CD4-positive, alpha-beta memory T cell (primary cell): ENCODE data around the gene ABHD15. TPM values are rescaled to one million over a fixed set of nuclear protein-coding genes. Genes with fewer than 3 reads are reported as not detected.

ENCODE experiments used
- CTCF ChIA-PET: fragments of 350-600 bp; sonication (Branson Sonifier 250); formaldehyde crosslinking; loops from one replicate; lab custom pipeline; 2021; ENCODE audit warnings: inconsistent platforms; ENCODE audit not compliant: partially characterized antibody; lab: Charles Lee
- POLR2A ChIA-PET: fragments of 350-600 bp; sonication (Branson Sonifier 250); formaldehyde crosslinking; loops from one replicate; lab custom pipeline; 2021; ENCODE audit not compliant: partially characterized antibody; lab: Charles Lee
- DNase-seq, 5 donors: peaks; one replicate each; pipeline versions ENCODE4 v3.0.0 to v3.0.0-alpha.2; 2020 to 2022; ENCODE audit warnings: mixed read lengths in 1 of 5
- H3K27ac ChIP-seq: one replicate; pipeline ENCODE4 v1.7.0; 2013; ENCODE audit warnings: low read depth, low read length
- H3K27me3 ChIP-seq: 2 replicates; pipeline ENCODE4 v1.7.0; 2013; ENCODE audit warnings: mild to moderate bottlenecking, low read length, moderate library complexity; ENCODE audit not compliant: insufficient read depth
- H3K36me3 ChIP-seq: 2 replicates; pipeline ENCODE4 v1.7.0; 2013; ENCODE audit warnings: mild to moderate bottlenecking, low read length, moderate library complexity; ENCODE audit not compliant: insufficient read depth
- H3K4me1 ChIP-seq: 2 replicates; pipeline ENCODE4 v1.7.0; 2013; ENCODE audit warnings: mild to moderate bottlenecking, low read length, moderate library complexity; ENCODE audit not compliant: insufficient read depth
- H3K4me3 ChIP-seq, 2 donors: one replicate each; pipeline ENCODE4 v1.7.0; 2013; ENCODE audit warnings: low read length in 2 of 2, mild to moderate bottlenecking in 1 of 2
- H3K9me3 ChIP-seq, 2 donors: one replicate each; pipeline ENCODE4 v1.7.0; 2013; ENCODE audit warnings: low read length in 2 of 2, control low read depth in 1 of 2; ENCODE audit not compliant: control insufficient read depth in 1 of 2
- H3K27ac Mint-ChIP-seq, 7 donors: one replicate each; pipeline ENCODE4 v1.8.0; 2020 to 2021; ENCODE audit warnings: mixed read lengths in 7 of 7, mild to moderate bottlenecking in 6 of 7, inconsistent platforms in 3 of 7, moderate library complexity in 3 of 7
- H3K27me3 Mint-ChIP-seq, 2 donors: one replicate each; pipeline ENCODE4 v1.8.0; 2020 to 2021; ENCODE audit warnings: mixed read lengths in 2 of 2
- H3K36me3 Mint-ChIP-seq, 2 donors: one replicate each; pipeline ENCODE4 v1.8.0; 2020 to 2021; ENCODE audit warnings: mixed read lengths in 2 of 2, inconsistent platforms in 1 of 2, mild to moderate bottlenecking in 1 of 2
- H3K4me1 Mint-ChIP-seq, 4 donors: one replicate each; pipeline ENCODE4 v1.8.0; 2020 to 2021; ENCODE audit warnings: mixed read lengths in 4 of 4, mild to moderate bottlenecking in 1 of 4
- H3K4me3 Mint-ChIP-seq, 8 donors: one replicate each; pipeline ENCODE4 v1.8.0; 2020 to 2021; ENCODE audit warnings: mixed read lengths in 8 of 8, mild to moderate bottlenecking in 7 of 8, moderate library complexity in 6 of 8, inconsistent platforms in 3 of 8
- H3K9me3 Mint-ChIP-seq, 8 donors: one replicate each; pipeline ENCODE4 v1.8.0; 2020 to 2021; ENCODE audit warnings: mixed read lengths in 8 of 8, mild to moderate bottlenecking in 5 of 8, inconsistent platforms in 3 of 8, moderate library complexity in 1 of 8
- intact Hi-C: fragments of 100-400 bp; cut with micrococcal nuclease; formaldehyde crosslinking; loops from one replicate; pipeline ENCODE4 v1.15.1; 2023
- polyA plus RNA-seq, 2 donors: library from polyadenylated mRNA; unstranded; fragments of 300-500 nt; fragmentation: Illumina TruSeq; gene quantifications; one replicate each; pipeline ENCODE4 v1.2.3, GENCODE V29; 2021
- total RNA-seq, 2 experiments: library from RNA; stranded (reverse); gene quantifications; one replicate each; pipeline ENCODE4 v1.2.3, GENCODE V29; 2021

Gene ABHD15
- total and polyA plus RNA-seq, 4 experiments from 2014 or later: 8.2 to 18.8 (median 15.8) TPM

DNA sequence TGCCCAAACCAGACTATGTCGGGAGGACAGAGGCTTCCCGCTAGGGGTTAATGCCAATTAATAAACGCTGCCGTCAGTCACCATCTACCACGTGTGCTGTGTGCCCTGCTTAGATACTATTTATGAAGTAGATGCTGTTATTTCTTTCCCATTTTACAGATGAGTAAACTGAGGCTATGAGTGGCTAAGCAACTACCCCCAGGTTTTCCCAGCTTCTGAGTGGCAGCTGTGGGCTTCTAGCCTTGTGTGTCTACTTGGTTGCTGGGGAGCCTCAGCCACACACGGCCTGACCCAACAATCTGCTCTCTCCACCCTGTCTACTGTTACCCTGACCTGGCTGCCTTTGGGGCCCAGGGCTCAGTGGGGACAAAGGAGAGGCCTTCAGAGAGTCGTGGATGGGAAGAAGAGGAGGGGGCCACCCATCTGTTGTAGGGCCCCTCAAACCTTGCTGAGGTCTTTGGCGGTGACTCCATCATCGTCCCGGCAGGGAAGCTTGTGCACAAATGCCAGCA lies 15.5 kb upstream of the ABHD15 start:
- Histone ChIP-seq H3K36me3 (peaks cover 20% of the 10 kb centered on the region), H3K27me3 (no peaks in the 10 kb centered on the region), H3K4me1 (peaks cover 40% of the 10 kb centered on the region), H3K27ac (no peak overlapping the region), H3K9me3 (no peaks in the 10 kb centered on the region), H3K4me3 (no peak overlapping the region)
- peaks cover 12 to 30% of the 10 kb centered on the region in 2 donors for H3K36me3 Mint-ChIP-seq
- no peaks in the 10 kb centered on the region for H3K9me3 Mint-ChIP-seq
- H3K4me3 Mint-ChIP-seq: no peak overlapping the region
- no peaks in the 10 kb centered on the region for H3K27me3 Mint-ChIP-seq
- H3K27ac Mint-ChIP-seq: peak overlapping the region in 3 of 7 donors; percentile 13 to 43 (median 23)
- peaks cover 18 to 52% (median 33%) of the 10 kb centered on the region in 4 donors for H3K4me1 Mint-ChIP-seq
- intact Hi-C loops: no loop called here
- CTCF ChIA-PET: interaction anchor here (1.5 to 28.5 kb wide), 5 partner anchors 10 to 437 kb away, joined by 4 to 523 read pairs (median 34); partner anchors contain the start of genes ANKRD13B, CORO6 and TP53I13
- no peak for DNase-seq
- POLR2A ChIA-PET: interaction anchor here (3.5 to 12.9 kb wide), 3 partner anchors 9 to 34 kb away, joined by 21 to 127 read pairs (median 115); partner anchors contain the start of genes ABHD15, ANKRD13B and TP53I13

DNA sequence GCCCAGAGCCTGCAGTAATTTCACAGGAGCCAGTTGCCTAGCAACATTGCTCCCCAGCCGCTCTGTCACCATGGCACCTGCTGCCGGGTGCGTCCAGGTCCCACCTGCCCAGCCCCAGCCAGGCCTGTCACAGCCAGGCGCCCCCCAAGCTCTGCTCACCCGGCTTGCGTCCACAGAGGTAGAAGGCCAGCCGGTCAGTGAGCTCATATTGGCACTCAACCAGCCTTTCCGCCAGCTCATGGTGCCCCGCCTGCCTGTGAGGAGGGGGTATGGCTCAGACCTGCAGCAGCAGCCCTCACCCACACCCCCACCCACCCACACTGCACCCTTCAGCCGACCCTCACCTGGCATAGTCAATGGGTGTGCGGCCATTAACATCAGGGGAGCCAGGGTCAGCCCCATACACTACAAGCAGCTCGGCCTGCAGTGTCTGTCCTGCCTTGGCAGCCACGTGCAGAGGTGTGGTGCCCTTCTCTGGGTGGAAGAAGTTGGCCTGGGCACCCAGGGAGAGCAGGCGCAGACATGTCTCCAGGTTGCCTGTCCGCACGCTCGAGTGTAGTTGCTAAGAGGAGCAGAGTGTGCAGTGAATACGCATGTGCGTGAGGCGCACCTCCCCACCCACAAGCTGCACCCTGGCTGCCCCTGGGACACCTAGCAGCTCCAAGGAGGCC lies 14.9 kb upstream of the ABHD15 start:
- intact Hi-C loops: loop anchor here (2.0 kb wide), 2 partner anchors 349 to 419 kb away; partner anchors contain the start of gene SSH2
- Histone ChIP-seq H3K4me3 (no peak overlapping the region), H3K27ac (no peak overlapping the region), H3K9me3 (no peaks in the 10 kb centered on the region), H3K4me1 (peaks cover 34% of the 10 kb centered on the region), H3K36me3 (peaks cover 20% of the 10 kb centered on the region), H3K27me3 (no peaks in the 10 kb centered on the region)
- no peak for DNase-seq
- H3K27me3 Mint-ChIP-seq: no peaks in the 10 kb centered on the region
- peaks cover 17 to 46% (median 29%) of the 10 kb centered on the region in 4 donors for H3K4me1 Mint-ChIP-seq
- H3K9me3 Mint-ChIP-seq: no peaks in the 10 kb centered on the region
- peaks cover 12 to 30% of the 10 kb centered on the region in 2 donors for H3K36me3 Mint-ChIP-seq
- no peak overlapping the region for H3K4me3 Mint-ChIP-seq
- ChIA-PET POLR2A (interaction anchor here (0.5 to 12.9 kb wide), 5 partner anchors 10 to 196 kb away, joined by 3 to 127 read pairs (median 21); partner anchors contain the start of genes ABHD15, ANKRD13B and TP53I13), CTCF (interaction anchor here (0.8 to 28.5 kb wide), 11 partner anchors 11 to 437 kb away, joined by 3 to 523 read pairs (median 5); partner anchors contain the start of genes ANKRD13B, CORO6 and TP53I13)
- peak overlapping the region in 1 of 7 donors; percentile 13 for H3K27ac Mint-ChIP-seq

DNA sequence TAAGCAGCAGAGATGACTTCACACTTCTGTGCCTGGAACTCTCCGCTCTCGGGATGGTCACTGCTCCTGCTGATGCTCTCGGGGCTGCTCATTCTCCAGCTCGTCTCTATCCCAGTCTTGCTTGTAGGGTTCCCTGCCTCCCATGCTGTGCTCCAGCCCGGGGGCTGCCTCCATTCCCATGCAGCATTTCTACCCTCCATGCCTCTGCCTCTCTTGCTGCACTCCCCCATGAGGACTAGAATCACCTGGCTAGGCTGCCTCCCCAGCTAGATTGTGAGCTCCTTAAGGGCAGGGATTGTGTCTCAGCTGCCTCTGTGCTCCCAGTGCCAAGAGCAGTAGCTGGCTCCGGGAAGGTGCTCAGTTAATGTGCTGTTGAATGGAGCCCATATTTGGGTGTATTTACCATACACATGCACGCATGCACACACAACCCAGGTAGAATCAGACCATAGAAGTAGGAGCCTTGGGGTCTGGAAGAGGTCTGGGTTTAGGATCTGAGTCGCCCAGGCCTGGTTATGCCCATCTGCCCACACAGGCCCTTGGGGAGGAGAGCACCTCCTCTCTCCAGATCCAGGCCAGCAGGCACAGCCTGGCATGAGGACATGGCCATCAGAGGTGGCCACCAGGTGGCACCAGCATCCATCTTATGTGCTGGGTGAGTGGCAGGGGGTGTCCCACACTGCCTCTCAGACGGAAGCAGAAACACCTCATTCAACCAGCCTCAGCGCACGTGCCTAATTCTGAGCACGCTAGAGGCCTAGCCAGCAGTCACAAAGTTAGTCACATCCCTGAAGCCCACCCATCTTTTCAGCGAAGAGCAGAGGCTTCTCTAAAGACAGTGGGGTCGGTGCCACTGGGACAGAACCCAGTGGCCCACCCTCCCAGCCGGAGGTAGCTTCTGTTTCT lies 13.3 kb upstream of the ABHD15 start:
- H3K27me3 Mint-ChIP-seq: no peaks in the 10 kb centered on the region
- H3K4me1 ChIP-seq: peaks cover 18% of the 10 kb centered on the region
- no peaks in the 10 kb centered on the region for H3K27me3 ChIP-seq
- H3K9me3 ChIP-seq: no peaks in the 10 kb centered on the region
- peak overlapping the region in 2 of 8 donors; percentile 8 to 65 for H3K4me3 Mint-ChIP-seq
- peaks cover 12 to 42% of the 10 kb centered on the region in 2 donors for H3K36me3 Mint-ChIP-seq
- H3K4me1 Mint-ChIP-seq: peaks cover 8 to 31% (median 18%) of the 10 kb centered on the region in 4 donors
- peak; percentile 85 to 91 (median 87) for DNase-seq
- H3K27ac ChIP-seq: no peak overlapping the region
- H3K27ac Mint-ChIP-seq: peak overlapping the region; percentile 55 to 90 (median 83)
- no peak overlapping the region for H3K4me3 ChIP-seq
- intact Hi-C loops: loop anchor here (1.0 to 10.0 kb wide), 7 partner anchors 11 to 421 kb away; partner anchors contain the start of genes SSH2 and TP53I13
- ChIA-PET POLR2A (interaction anchor here (0.8 to 12.9 kb wide), 6 partner anchors 9 to 41 kb away, joined by 3 to 127 read pairs (median 21); partner anchors contain the start of genes ABHD15, ANKRD13B and TP53I13), CTCF (interaction anchor here (0.8 to 28.5 kb wide), 17 partner anchors 9 to 441 kb away, joined by 3 to 523 read pairs (median 5); partner anchors contain the start of genes ANKRD13B, CORO6 and TP53I13)
- H3K36me3 ChIP-seq: peaks cover 35% of the 10 kb centered on the region
- no peaks in the 10 kb centered on the region for H3K9me3 Mint-ChIP-seq

DNA sequence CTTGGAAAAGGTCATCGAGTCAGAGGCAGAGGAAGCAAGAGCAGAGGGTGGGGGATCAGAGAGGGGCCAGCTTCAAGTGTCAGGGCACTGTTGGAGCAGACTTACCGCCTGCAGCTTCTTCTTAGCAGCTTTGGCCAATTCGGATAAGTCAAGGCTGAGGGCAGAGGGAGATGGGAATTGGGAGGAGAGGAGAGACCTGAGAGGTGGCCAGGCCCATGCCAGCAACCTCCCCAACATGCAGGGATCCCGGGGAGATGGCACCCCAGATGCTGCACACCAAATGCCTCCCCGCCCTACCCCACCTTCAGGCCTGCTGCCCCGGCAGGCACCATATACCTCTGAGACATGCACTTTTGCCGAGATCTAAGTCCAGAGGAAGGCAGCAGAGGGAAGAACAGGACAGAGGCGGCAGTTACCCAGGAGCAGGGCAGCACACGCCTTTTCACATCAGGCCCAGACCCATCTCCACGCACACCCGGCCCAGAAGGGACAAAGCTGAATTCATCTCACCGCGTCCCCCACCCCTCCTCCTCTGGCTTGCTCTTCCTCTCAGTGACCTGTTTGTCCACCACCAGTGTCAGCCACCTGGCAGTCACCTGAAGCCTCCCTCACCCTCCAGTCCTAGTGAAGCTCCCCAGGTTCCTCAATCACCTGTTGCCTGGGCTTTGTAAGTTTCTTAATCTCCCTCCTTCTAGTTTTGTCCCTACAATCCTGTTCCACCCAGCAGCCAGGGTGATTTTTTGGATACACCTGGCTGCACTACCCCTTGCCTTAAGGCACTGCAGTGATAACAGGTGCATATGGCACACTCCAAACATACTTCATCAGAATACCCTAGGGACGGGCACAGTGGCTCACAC lies 12.0 kb upstream of the ABHD15 start:
- H3K4me3 Mint-ChIP-seq: no peak overlapping the region
- ChIA-PET POLR2A (interaction anchor here (1.1 to 12.9 kb wide), 5 partner anchors 9 to 37 kb away, joined by 3 to 127 read pairs (median 32); partner anchors contain the start of genes ABHD15, ANKRD13B and TP53I13), CTCF (interaction anchor here (0.7 to 28.5 kb wide), 13 partner anchors 9 to 752 kb away, joined by 3 to 523 read pairs (median 7); partner anchors contain the start of genes ANKRD13B, CORO6 and TP53I13)
- H3K36me3 ChIP-seq: peaks cover 43% of the 10 kb centered on the region
- H3K36me3 Mint-ChIP-seq: peaks cover 12 to 55% of the 10 kb centered on the region in 2 donors
- H3K27me3 Mint-ChIP-seq: no peaks in the 10 kb centered on the region
- H3K27ac Mint-ChIP-seq: peak overlapping the region in 2 of 7 donors; percentile 52 to 73
- H3K4me3 ChIP-seq: no peak overlapping the region
- intact Hi-C loops: loop anchor here (10.0 kb wide), 1 partner anchor 204 kb away; no protein-coding TSS in a partner anchor
- peaks cover 3 to 18% (median 9%) of the 10 kb centered on the region in 4 donors for H3K4me1 Mint-ChIP-seq
- DNase-seq: no peak
- H3K27ac ChIP-seq: no peak overlapping the region
- no peaks in the 10 kb centered on the region for H3K27me3 ChIP-seq
- H3K4me1 ChIP-seq: peaks cover 5% of the 10 kb centered on the region
- H3K9me3 ChIP-seq: no peaks in the 10 kb centered on the region
- no peaks in the 10 kb centered on the region for H3K9me3 Mint-ChIP-seq

DNA sequence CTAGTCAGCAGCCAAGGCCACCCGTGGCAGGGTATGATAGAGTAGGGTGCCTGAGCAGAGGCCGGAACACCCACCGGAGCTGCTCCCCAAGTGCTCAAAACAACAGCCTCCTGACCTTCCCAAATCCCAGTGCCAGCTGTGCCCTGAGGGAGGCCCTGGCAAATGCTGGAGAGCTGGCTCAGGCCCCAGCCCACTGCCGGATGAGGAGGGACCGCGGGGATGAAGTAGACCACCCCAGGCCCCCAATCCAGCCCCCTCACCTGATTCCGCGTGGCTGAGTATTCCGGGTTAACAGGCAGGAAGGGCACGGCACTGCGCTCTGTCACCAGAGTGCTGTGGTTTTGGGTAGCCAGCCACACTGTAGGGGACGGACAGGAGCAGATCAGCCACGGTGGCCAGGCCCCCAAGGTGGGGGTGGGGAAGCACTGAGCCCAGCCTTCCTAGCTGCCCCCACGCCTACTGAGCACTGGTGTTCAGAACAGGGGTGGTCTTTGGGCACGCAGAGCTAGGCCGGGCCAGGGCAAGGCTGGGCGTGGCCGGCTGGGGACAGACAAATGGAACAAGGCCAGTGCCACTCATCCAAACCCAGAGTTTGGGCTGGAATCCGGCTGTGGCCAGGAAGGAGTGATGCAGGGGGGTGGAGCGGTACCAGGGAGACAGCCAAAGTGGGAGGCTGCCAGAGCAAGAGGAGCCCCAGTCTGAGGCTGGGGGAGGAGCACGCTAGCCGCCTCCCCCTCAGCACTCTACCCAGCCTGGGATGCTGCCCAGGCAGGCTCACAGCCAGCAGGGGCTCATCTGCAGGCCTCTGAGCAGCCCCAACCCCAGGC lies 10.8 kb upstream of the ABHD15 start:
- Mint-ChIP-seq H3K4me1 (peaks cover 3 to 13% (median 8%) of the 10 kb centered on the region in 4 donors), H3K27me3 (no peaks in the 10 kb centered on the region), H3K4me3 (no peak overlapping the region), H3K36me3 (peaks cover 12 to 54% of the 10 kb centered on the region in 2 donors), H3K27ac (no peak overlapping the region), H3K9me3 (no peaks in the 10 kb centered on the region)
- no peak for DNase-seq
- ChIA-PET CTCF (interaction anchor here (0.9 to 28.5 kb wide), 5 partner anchors 8 to 202 kb away, joined by 3 to 523 read pairs (median 34); partner anchors contain the start of genes ANKRD13B, CORO6 and TP53I13), POLR2A (interaction anchor here (1.0 to 12.9 kb wide), 4 partner anchors 11 to 39 kb away, joined by 3 to 127 read pairs (median 26); partner anchors contain the start of genes ABHD15, ANKRD13B and TP53I13)
- H3K4me3 ChIP-seq: no peak overlapping the region
- H3K36me3 ChIP-seq: peaks cover 43% of the 10 kb centered on the region
- no peak overlapping the region for H3K27ac ChIP-seq
- no peaks in the 10 kb centered on the region for H3K27me3 ChIP-seq
- intact Hi-C loops: loop anchor here (10.0 kb wide), 1 partner anchor 203 kb away; no protein-coding TSS in a partner anchor
- peaks cover 5% of the 10 kb centered on the region for H3K4me1 ChIP-seq
- no peaks in the 10 kb centered on the region for H3K9me3 ChIP-seq
